GM20431 (cell line): ENCODE data around the gene UAP1.

Source experiments
- in situ Hi-C: fragments of 300-500 bp; cut with MseI, MboI; formaldehyde crosslinking; loops from one replicate; pipeline ENCODE4 v1.15.0; 2020; ENCODE audit warnings: low sequenced_read_pairs; ENCODE audit not compliant: unreplicated experiment

Gene UAP1

DNA sequence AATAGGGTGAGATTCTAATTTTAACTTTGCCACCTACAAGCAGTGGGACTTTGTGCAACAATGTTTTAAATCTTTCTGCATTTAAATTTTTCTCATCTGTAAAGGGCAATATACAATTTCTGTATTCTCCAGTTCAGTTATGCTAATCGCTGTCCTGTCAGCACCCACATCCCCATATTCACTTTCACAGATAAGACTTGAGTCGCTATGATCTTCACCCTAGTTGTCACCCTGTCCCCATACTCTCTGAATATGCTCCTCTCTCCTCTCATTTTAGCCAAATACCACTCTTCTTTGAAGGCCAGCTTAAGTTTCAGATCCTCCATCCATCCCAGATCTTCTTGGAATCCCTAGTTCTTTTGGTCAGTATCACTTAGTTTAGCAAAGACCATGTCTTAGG is 79.6 kb downstream of the UAP1 start:
- in situ Hi-C loops, result no loop called here

DNA sequence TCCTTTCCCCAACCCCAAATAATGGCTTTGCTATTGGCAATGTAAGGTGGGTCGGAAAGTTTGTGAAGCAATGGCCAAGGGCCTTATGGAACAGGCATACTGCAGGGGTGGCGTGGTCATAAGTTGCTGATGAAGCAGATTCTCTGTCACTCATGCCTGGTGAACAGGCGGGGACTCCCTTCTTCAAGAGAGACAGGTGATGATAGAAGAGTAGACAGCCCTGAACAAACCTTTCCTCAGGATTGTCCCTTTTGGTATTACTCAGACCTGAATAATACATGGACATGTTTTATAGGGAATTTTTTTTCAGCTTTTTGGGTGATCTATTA is 83.4 kb downstream of the UAP1 start:
- in situ Hi-C loops, result no loop called here

DNA sequence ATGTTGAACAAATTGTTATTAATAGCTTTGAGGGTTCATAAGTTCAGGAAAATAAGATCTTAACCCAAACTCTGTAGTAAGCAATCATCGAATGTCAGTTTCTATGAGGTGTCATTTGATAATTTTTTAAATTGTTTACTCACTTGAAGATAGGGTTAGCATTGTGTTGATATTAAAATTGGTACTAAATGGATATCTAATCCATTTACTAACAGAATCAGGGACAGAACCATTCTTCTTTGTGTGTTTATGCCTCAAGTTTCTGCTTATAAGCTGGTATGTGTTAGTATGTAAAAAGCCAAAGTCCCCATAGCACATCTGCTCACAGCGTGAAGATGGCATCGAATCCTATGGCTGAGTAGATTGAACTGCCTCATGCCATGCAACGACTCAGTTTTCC is 84.1 kb downstream of the UAP1 start:
- in situ Hi-C loops, result no loop called here

DNA sequence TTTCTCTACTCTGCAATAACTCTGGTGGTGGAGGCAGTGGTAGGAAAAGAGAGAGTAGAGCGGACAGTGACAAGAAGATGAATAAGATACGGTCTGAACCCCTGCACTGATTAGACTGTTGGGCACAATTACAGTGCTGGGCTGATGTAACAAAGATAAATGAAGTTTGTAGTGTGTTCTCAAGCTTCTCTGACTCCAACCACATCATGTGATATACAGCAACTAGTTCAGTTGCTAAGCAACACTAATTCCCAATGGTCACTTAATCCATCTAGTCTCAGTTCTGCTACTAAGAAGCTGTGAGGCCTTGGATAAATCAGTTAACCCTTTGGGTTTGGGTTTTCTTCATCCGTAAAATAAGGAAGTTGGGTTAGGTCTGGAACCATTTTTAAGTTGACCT is 88.1 kb downstream of the UAP1 start:
- in situ Hi-C loops, result no loop called here
